HG03039 (cell line): ENCODE results near the gene KLF6.

ENCODE experiments used
- ATAC-seq: cut with Tn5 transposase; IDR thresholded peaks from one replicate; pipeline ENCODE4 v1.9.1; 2021; ENCODE audit warnings: mild to moderate bottlenecking, moderate library complexity; ENCODE audit not compliant: unreplicated experiment

Gene KLF6

GRCh38 chr10:3775696-3776551 is 9.1 kb downstream of the KLF6 start:
- ATAC-seq = no peak

- no peak for ATAC-seq
Observed at GRCh38 chr10:3774814-3775695, 10.0 kb downstream of the KLF6 start.

DNA sequence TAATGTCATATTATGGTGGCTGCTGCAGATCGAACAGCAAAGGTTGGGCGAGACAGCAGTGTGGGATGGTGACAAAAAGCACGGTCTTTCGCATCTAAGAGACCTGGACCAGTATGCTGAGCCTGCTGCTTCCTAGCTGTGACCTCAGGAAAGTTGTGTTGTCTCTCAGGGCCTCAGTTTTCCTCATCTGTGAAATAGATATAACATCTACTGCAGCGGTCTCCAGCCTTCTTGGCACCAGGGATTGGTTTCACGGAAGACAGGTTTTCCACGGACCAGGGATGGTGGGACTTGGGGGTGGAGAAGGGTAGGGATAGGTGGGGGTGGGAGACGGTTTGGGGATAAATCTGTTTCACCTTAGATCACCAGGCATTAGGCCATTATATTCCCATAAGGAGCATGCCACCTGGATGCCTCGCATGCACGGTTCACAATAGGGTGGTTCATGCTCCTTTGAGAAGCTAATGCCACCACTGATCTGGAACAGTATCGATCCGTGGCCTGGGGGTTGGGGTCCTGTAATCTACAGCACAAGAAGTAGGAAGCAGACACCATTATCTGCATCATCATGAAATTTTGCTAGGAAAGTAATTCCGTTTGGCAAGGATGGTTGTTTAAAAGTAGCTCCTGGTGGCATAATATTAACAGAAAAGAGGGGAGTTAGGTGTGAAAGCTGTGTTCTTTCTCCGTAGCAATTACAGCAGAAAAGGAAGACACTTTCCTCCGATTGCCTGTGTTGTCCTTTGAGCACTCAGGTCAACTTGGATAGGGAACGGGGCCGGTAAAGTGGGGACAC is 10.8 kb downstream of the KLF6 start:
- no peak for ATAC-seq

GRCh38 chr10:3773460-3774017 is 11.5 kb downstream of the KLF6 start:
- no peak for ATAC-seq

DNA sequence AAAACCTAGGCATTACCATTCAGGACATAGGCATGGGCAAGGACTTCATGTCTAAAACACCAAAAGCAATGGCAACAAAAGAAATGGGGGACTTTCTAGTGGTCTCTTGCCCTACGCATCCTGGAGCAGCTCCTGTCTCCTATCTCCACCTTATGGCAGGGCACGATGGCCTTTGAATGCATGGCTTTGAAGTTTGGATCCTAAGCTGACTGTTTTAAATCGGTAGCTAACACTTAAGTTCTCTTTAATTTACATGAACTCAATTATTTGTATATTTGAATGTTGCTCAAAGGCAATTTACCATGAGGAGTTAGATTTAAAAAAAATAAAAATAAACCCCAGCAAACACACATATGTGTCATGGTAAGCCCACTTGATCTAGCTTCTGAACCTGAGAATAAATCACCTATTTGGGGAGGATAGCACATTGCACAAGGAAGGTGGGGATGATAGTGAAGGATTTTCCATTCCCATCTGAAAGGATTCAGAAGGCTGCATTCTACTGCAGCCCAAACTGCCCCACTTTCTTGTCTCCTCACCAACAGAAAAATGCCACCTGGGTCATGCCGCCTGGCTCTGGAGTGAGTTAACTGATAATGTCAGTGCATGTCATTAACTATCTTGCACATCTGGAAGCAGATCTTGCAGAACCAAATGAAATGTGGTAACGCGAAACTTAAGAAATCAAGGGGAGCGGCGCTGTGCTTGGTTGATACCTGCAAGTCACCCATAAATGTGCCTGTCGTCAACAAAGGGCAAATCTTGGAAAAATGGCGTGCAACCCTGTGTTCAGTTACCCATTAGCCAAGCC is 12.4 kb downstream of the KLF6 start:
- no peak for ATAC-seq

GRCh38 chr10:3770611-3771110 is 14.3 kb downstream of the KLF6 start:
- ATAC-seq = no peak

DNA sequence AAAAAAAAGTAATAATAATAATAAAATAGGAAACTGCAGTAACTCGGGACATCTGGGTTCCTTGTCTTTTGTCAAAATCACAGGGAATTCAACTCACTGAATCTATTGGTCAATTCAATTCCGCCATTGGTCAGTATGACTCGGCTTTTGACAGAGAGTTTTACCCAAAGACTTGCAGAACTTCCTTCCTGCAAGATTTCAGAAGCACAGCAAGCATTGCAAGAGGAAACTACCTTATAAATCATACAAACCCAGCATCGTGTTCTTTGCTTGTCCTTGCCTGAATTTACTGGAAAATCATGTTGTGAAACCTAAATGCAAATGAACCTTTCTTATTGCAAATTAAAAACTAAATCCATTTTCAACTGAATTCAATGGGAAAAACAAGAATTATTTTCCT is 15.5 kb downstream of the KLF6 start:
- no peak for ATAC-seq

DNA sequence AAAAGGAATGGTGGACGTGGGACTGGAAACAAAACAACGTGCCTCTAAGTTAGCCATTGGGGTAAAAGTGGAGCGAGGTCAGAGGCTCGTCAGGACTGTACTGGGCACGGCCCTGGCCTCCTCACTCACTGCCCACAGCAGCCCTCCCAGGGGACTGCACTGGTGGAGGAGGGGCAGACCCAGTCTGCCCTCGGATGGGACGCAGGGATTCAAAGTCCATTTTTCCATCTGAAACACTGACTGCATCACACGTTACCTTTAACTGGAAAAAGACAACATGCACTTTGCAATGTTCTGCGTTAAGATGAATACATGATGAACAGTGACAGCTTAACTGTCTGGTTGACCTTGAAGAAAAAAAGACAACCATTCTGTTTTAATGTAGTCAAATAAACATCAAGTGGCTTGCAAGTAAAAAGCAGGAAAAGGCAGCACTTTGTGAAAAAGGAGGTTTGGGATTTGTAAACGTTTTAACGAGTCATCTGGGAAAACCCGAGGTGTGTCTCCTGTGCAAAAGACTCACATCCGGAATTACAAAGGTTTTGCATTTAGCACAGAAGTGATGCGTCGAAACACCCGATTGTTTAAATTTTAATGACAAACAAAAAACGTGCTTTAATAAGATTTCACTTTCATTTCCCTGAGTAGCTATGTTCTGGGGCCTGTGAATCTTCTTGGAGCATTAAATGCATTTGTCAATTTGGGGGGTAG is 18.8 kb downstream of the KLF6 start:
- no peak for ATAC-seq

DNA sequence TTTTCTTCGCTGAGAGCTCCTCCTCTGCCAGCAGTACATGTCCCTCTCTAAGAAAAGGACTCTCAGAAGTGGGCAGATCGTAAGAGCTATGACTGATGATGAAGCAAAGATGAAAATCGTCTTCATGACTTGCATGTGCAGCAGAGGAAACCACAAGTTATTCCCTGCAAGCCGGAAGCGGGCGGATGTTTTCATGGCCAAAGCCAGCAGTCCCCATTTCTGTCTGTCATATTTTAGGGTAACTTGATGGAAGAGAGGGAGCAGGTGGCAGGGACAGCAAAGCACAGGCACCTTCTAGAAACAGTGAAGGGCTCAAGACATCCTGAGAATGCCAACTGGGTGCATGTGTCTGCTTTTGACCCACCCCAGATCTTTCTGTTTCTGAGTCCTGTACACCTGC is 19.9 kb downstream of the KLF6 start:
- ATAC-seq = no peak

DNA sequence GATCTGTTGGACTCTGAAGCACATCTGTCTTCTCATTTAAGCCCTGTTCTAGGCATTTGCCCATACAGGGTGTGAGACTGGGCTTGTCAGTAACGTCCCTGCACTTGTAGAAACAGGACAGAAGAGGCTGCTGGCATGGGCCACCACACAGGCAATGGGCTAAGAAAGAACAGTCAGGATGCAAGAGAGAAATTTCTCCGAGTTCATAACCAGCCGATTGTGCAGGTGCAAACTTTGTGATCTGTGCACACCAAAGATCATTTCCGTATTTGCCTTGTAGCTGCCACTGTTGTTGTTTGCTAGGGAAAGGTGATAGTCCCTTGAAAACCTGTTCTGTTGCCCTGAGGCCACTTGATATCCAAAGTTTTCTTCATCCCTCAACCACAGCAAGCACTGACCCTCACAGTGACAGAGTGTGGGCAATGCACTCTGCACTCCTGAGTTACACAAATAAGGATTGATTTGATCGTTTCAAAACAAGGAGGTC is 20.3 kb downstream of the KLF6 start:
- ATAC-seq = no peak

GRCh38 chr10:3763852-3764625 is 21.0 kb downstream of the KLF6 start:
- no peak for ATAC-seq

- no peak for ATAC-seq
Observed at GRCh38 chr10:3763035-3763456, 22.0 kb downstream of the KLF6 start.

GRCh38 chr10:3762309-3762708 is 22.7 kb downstream of the KLF6 start:
- no peak for ATAC-seq

DNA sequence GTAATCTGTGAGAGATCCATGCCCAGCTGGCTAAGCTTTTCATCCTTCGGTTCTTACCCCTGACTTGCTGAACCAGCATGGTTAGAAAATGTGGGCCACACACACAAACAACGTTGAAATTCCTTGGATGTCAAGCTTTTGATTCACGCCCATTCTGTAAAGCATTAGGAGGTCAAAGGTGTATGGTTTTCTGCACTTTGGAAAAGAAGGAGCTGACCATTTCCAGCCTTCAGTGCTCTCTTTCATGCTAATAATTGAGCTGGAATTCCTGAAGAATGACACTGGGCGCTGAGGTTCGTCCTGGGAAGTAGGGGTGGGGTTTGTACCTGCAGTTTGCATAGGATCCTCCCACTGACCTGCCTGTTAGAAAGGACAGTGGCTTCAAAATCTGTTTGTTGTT is 23.1 kb downstream of the KLF6 start:
- ATAC-seq = no peak

DNA sequence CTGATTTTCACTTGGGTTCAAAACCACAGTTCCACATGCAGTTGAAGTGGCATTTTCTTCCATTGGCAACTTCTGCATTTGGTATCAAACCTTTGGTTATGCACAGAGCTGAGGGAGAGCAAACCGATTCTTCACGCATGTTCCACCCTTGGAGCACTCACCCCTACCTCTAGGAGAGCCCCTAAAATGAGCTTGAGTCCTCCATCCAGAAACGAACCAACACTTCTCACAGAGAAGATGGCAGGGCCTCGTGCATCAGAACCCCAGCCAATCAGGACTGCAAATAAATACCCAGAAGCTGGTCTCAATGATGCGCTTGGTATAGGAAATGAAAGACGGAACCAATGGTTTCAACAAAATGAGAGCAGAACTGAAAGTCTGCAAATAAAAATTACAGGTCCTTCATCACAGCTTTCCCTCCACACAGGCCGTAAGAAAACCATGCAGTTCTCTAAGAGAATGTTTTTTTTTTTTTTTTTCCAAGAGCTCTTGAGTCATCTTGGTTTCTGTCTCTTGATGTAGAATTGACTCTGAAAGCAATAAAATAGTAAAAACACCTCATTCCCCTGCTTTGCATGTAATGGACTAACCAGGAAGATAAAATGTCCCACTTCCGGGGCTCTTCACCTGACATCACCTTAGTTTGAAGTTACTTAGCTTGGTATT is 23.9 kb downstream of the KLF6 start:
- no peak for ATAC-seq

DNA sequence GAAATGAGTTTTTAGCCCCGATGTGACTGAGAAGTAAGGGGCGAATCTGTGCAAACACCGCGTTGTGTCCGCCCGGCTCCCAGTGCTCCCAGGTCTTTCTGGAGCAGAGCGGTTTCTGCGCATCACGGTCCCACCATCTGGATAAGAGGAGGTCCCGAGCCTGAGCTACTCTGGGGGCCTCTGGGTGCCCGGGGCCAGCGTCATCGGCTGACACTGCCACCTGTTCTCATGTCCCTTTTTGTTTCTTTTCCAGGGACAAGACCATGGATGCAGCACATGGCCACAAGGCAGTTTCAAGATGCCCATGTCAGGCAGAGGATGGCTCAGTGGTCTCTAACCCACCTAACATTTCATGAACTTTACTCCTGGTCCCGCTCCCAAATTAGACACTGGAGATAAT is 24.9 kb downstream of the KLF6 start:
- no peak for ATAC-seq

- ATAC-seq = no peak
Observed at GRCh38 chr10:3759397-3759796, 25.6 kb downstream of the KLF6 start.

DNA sequence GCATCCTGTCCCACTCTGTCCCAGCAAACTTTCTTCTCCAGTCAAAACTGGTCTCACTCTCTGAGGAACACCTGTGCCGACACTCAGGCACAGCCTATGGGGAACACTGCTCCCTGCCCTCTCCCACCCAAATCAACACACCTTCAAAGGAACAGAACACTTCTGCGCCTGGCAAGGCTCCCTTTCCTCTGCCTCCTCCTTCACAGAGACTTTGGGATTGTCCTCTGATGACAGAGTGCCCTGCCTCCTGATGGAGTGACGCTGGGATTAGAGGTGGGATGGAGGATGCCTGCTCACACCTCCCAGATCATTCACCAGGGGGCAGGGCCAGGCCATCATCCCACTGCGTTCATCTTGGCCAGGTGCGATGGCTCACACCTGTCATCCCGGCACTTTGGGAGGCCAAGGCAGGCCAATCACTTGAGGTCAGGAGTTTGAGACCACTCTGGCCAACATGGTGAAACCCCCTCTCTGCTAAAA is 26.5 kb downstream of the KLF6 start:
- ATAC-seq = no peak
